Prostate gland (tissue), 2 donors: ENCODE data around the gene ELOVL2. TPM values are rescaled to one million over a fixed set of nuclear protein-coding genes. Genes with fewer than 3 reads are reported as not detected.
"Not testable (repeated sequence)": the region's sequence is repeated elsewhere in the genome, so short reads cannot be mapped to it uniquely, and the experiment has no call there.

Source experiments
- DNase-seq: peaks from one replicate; pipeline ENCODE4 v3.0.0-alpha.2; 2019; ENCODE audit warnings: low spot score
- H3K27ac ChIP-seq, 2 donors: fragments of 200-600 bp; sonication (generic); 2 replicates each; pipeline ENCODE4 v1.5.1; 2017 to 2019
- H3K27me3 ChIP-seq: fragments of 200-600 bp; sonication (generic); replicated peaks from 2 replicates; pipeline ENCODE4 v1.5.1; 2019; ENCODE audit not compliant: insufficient read depth
- H3K36me3 ChIP-seq, 2 donors: fragments of 200-600 bp; sonication (generic); 1 replicate in 1 of 2; 2 replicates in 1 of 2; pipeline versions ENCODE4 v1.5.1 to v1.8.1; 2017 to 2019
- H3K4me1 ChIP-seq: fragments of 200-600 bp; sonication (generic); replicated peaks from 2 replicates; pipeline ENCODE4 v1.5.1; 2019
- H3K4me3 ChIP-seq, 2 donors: fragments of 200-600 bp; sonication (generic); 2 replicates each; pipeline ENCODE4 v1.5.1; 2017 to 2019
- H3K9me3 ChIP-seq: fragments of 200-600 bp; sonication (generic); 2 replicates; pipeline ENCODE4 v1.5.1; 2017
- POLR2A ChIP-seq: fragments of 450-650 bp; IDR thresholded peaks from one replicate; pipeline ENCODE4 v1.6.1; 2016; ENCODE audit warnings: antibody characterized with exemption, mild to moderate bottlenecking
- POLR2AphosphoS5 ChIP-seq: sonication (generic); formaldehyde crosslinking; IDR thresholded peaks from one replicate; pipeline ENCODE4 v1.6.1; 2017; ENCODE audit warnings: antibody characterized with exemption
- WGBS: methylation state at CpG from one replicate; pipeline ENCODE4 v1.1.5; 2018; 5-methylcytosine and 5-hydroxymethylcytosine counted together
- intact Hi-C: fragments of 100-400 bp; cut with DNase I; formaldehyde crosslinking; loops from one replicate; pipeline ENCODE4 v1.14.2; 2022
- total RNA-seq, 2 donors: library from RNA; depleted of rRNA; stranded (reverse); fragments of >200 nt; gene quantifications; one replicate each; pipeline ENCODE4 v1.1.0, GENCODE V29; 2016
- TF ChIP-seq, protein P1 (sequence below), 4 experiments: fragments of 200-600 bp in 2 of 4; fragments of 450-650 bp in 2 of 4; sonication (generic) in 2 of 4; IDR thresholded peaks; 1 replicate in 3 of 4; 2 replicates in 1 of 4; pipeline ENCODE4 v1.5.1; 2016 to 2019; ENCODE audit warnings: antibody characterized with exemption in 4 of 4, mild to moderate bottlenecking in 2 of 4, moderate library complexity in 2 of 4

The ELOVL2 gene, protein sequence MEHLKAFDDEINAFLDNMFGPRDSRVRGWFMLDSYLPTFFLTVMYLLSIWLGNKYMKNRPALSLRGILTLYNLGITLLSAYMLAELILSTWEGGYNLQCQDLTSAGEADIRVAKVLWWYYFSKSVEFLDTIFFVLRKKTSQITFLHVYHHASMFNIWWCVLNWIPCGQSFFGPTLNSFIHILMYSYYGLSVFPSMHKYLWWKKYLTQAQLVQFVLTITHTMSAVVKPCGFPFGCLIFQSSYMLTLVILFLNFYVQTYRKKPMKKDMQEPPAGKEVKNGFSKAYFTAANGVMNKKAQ
- 10 to 100 TPM; 15.5 to 17.9 TPM for total RNA-seq

DNA sequence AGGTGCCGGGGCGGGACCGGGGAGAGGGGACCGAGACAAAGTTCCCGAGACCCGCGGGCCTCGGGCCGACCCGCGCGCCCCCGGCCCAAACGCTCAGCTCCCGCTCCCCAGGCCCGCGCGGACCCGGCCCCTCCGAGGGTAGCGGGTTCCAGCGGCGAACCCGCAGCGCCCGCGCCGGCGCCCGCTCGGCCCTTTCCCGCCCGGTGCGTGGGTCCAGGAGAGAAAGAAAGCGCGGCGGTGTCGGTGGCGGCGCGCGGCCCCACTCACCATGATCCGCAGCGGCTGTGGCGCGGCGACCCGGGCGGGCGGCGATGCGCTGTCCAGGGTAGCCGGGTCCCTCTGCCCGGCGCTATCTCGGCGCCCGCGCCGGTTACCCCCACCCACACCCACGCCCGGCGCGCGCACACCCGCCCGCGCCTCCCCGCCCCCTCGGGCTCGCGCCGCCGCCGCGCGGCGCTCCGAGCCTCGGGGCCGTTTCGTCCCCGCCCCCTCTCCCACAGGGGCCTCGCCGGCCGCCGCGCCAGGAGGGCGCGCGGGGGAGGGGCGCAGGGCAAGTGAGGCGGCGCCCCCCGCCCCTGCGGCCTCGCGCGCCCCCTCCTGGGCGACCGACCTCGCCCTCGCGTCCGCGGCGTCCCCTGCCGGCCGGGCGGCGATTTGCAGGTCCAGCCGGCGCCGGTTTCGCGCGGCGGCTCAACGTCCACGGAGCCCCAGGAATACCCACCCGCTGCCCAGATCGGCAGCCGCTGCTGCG, at the start of gene ELOVL2:
ELOVL2 (minus strand) TSS at position 345 of the 751 bp plus-strand sequence; CDS start at position 270, 75 bp downstream.
- WGBS = 5% methylated on average over 42 of the region's 124 CpGs
- intact Hi-C loops = no loop called here
- no peaks in the 10 kb centered on the region for H3K9me3 ChIP-seq
- no peak for TF ChIP-seq POLR2AphosphoS5
- TF ChIP-seq, protein P1, sequence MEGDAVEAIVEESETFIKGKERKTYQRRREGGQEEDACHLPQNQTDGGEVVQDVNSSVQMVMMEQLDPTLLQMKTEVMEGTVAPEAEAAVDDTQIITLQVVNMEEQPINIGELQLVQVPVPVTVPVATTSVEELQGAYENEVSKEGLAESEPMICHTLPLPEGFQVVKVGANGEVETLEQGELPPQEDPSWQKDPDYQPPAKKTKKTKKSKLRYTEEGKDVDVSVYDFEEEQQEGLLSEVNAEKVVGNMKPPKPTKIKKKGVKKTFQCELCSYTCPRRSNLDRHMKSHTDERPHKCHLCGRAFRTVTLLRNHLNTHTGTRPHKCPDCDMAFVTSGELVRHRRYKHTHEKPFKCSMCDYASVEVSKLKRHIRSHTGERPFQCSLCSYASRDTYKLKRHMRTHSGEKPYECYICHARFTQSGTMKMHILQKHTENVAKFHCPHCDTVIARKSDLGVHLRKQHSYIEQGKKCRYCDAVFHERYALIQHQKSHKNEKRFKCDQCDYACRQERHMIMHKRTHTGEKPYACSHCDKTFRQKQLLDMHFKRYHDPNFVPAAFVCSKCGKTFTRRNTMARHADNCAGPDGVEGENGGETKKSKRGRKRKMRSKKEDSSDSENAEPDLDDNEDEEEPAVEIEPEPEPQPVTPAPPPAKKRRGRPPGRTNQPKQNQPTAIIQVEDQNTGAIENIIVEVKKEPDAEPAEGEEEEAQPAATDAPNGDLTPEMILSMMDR (IDR thresholded peaks at IDR 0.05) = peak; percentile 37 to 74 (median 62)
- TF ChIP-seq POLR2A = no peak
- no peaks in the 10 kb centered on the region for H3K27me3 ChIP-seq
- H3K4me1 ChIP-seq = no peaks in the 10 kb centered on the region
- DNase-seq = no peak
- H3K4me3 ChIP-seq = peak within 1 kb of the TSS; percentile 48 to 59
- H3K36me3 ChIP-seq = no peaks in the 10 kb centered on the region
- peak within 1 kb of the TSS in 1 of 2 donors; percentile 28 for H3K27ac ChIP-seq

DNA sequence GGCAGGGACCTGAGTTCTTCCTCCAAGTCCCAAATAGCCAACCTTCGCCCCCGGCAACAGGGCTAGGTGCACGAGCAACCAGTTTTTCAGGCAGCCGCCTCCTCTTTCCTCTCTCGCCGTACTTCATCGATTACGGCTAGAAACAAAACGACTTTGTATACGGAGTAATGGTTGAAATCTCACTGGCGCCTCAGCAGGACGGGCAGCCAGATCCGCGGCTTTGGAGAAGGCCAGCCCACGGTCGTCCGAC, 49.2 kb upstream of the ELOVL2 start:
- H3K9me3 ChIP-seq = no peaks in the 10 kb centered on the region
- under 1% methylated on average over 17 of the region's 17 CpGs for WGBS

DNA sequence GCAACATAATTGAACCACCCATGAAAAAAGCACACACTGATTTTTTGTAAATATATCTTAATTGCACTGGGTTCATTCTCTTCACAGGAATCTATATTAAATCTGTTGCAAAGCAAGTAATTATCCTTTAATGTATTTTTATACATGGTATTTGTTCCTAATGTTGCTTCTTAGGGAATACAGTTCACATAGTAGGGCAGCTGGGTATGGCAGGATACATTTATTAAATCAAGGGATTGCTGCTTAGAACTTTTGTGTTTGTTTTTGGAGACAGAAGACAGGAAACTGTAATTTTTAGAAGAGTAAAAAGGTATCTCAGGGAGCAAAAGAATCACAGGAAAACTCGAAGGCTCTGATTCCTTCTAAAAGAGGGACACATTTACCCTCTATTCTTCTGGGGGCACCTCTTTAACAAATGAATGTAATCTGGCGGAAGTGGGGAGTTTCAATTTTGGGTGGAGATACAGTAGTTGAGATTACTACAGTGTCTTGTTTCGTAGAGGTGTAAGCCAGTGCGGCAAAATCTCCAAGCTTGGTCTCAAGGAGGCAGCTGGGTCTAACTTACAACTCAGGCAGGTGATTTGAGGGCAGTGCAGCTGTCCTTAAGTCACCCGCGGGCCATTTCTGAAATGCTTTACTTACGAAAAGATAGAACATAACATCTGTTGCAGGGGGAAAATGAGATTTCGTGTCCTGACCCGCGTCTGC, 48.7 kb upstream of the ELOVL2 start:
- H3K27ac ChIP-seq = peak overlapping the region; percentile 98
- H3K27me3 ChIP-seq = no peaks in the 10 kb centered on the region
- DNase-seq = peak; percentile 51
- TF ChIP-seq POLR2AphosphoS5 = no peak
- TF ChIP-seq, protein P1 (IDR thresholded peaks at IDR 0.05) = peak in 1 of 4 experiments; percentile 4
- no peak for TF ChIP-seq POLR2A
- 2% methylated on average over 10 of the region's 10 CpGs for WGBS
- peak overlapping the region; percentile 97 to 98 for H3K4me3 ChIP-seq
- no peaks in the 10 kb centered on the region for H3K4me1 ChIP-seq
- intact Hi-C loops = no loop called here
- H3K36me3 ChIP-seq = no peaks in the 10 kb centered on the region
- H3K9me3 ChIP-seq = no peaks in the 10 kb centered on the region

More for the DNA sequence above, 49.2 kb upstream of the ELOVL2 start:
- Histone ChIP-seq H3K4me3 (peak overlapping the region; percentile 97 to 98), H3K27ac (peak overlapping the region; percentile 98), H3K27me3 (no peaks in the 10 kb centered on the region), H3K36me3 (no peaks in the 10 kb centered on the region), H3K4me1 (no peaks in the 10 kb centered on the region)
- no peak for DNase-seq
- intact Hi-C loops = no loop called here
- no peak for TF ChIP-seq POLR2A
- TF ChIP-seq, protein P1 (IDR thresholded peaks at IDR 0.05) = no peak
- TF ChIP-seq POLR2AphosphoS5 = no peak

DNA sequence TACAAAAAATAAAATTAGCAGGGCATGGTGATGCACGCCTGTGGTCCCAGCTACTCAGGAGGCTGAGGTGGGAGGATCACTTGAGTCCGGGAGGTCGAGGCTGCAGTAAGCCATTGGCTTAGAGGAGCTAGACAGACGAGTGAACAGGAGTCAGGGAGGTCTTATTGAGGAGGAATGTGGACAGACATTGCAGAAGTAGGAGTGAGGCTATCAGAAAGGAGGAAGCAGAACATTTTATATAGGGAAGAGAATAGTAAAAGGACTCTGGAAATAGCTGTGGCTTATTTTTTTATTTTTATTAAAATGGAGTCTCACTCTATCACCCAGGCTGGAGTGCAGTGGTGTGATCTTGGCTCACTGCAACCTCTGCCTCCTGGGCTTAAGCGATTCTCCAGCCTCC, 47.0 kb upstream of the ELOVL2 start:
- H3K4me3 ChIP-seq, intact Hi-C loops, H3K27ac ChIP-seq, H3K27me3 ChIP-seq, H3K9me3 ChIP-seq, DNase-seq, H3K4me1 ChIP-seq, H3K36me3 ChIP-seq: not testable (repeated sequence)
- 93% methylated on average over 5 of the region's 5 CpGs for WGBS

DNA sequence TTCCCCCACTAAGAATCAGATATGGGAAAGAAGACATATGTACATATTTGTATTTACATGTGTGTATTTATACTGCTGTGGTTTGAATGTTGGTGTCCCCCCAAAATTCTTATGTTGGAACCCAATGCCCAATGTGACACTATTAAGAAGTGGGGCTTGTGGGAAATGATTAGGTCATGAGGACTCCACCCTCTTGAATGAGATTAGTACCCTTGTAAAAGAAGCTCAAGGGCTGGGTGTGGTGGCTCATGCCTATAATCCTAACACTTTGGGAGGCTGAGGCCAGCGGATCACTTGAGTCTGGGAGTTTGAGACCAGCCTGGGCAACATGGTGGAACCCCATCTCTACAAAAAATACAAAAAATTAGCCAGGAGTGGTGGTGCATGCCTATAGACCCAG, 45.6 kb upstream of the ELOVL2 start:
- no peak overlapping the region for H3K27ac ChIP-seq
- WGBS = 100% methylated on average over 1 of the region's 1 CpG
- H3K4me3 ChIP-seq = no peak overlapping the region
- H3K9me3 ChIP-seq = no peaks in the 10 kb centered on the region
- H3K27me3 ChIP-seq = no peaks in the 10 kb centered on the region
- DNase-seq = no peak
- H3K4me1 ChIP-seq = no peaks in the 10 kb centered on the region
- intact Hi-C loops = no loop called here
- no peak for TF ChIP-seq POLR2AphosphoS5
- no peak for TF ChIP-seq POLR2A
- TF ChIP-seq, protein P1 (IDR thresholded peaks at IDR 0.05) = no peak
- no peaks in the 10 kb centered on the region for H3K36me3 ChIP-seq

DNA sequence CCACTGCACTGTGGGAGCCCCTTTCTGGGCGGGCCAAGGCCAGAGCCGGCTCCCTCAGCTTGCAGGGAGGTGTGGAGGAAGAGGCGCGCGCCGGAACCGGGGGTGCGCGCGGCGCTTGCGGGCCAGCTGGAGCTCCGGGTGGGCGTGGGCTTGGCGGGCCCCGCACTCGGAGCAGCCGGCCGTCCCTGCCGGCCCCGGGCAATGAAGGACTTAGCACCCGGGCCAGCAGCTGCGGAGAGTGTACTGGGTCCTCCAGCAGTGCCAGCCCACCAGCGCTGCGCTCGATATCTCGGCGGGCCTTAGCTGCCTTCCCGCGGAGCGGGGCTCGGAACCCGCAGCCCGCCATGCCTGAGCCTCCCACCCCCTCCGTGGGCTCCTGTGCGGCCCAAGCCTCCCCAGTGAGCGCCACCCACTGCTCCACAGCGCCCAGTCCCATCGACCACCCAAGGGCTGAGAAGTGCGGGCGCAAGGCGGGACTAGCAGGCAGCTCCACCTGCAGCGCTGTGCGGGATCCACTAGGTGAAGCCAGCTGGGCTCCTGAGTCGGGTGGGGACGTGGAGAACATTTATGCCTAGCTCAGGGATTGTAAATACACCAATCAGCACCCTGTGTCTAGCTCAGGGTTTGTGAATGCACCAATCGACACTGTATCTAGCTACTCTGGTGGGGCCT, 43.2 kb upstream of the ELOVL2 start:
- H3K4me1 ChIP-seq, H3K36me3 ChIP-seq, H3K27me3 ChIP-seq, H3K4me3 ChIP-seq, H3K9me3 ChIP-seq, DNase-seq, intact Hi-C loops, H3K27ac ChIP-seq: not testable (repeated sequence)
- 94% methylated on average over 46 of the region's 47 CpGs for WGBS
